Chondrocyte (in vitro differentiated cells): ENCODE measurements around the gene CACNA1S. TPM values are rescaled to one million over a fixed set of nuclear protein-coding genes. Genes with fewer than 3 reads are reported as not detected.

Experiments
- DNase-seq: peaks from one replicate; pipeline ENCODE4 v3.0.0; 2021; ENCODE audit warnings: mixed read lengths, low spot score
- H3K27ac Mint-ChIP-seq: one replicate; pipeline ENCODE4 v1.8.0; 2021; ENCODE audit warnings: mild to moderate bottlenecking, moderate library complexity, mixed read lengths; ENCODE audit not compliant: unreplicated experiment
- H3K27me3 Mint-ChIP-seq: 2 replicates; pipeline ENCODE4 v1.8.0; 2021; ENCODE audit warnings: low read depth, mixed read lengths
- H3K36me3 Mint-ChIP-seq: 2 replicates; pipeline ENCODE4 v1.8.0; 2021; ENCODE audit warnings: low read depth, mixed read lengths
- H3K4me1 Mint-ChIP-seq: 2 replicates; pipeline ENCODE4 v1.8.0; 2021; ENCODE audit warnings: low read depth, mild to moderate bottlenecking, mixed read lengths
- H3K4me3 Mint-ChIP-seq: one replicate; pipeline ENCODE4 v1.8.0; 2021; ENCODE audit warnings: mild to moderate bottlenecking, moderate library complexity, mixed read lengths; ENCODE audit not compliant: unreplicated experiment
- H3K9me3 Mint-ChIP-seq: 2 replicates; pipeline ENCODE4 v1.8.0; 2021; ENCODE audit warnings: low read depth, mixed read lengths
- CTCF ChIP-seq: fragments of 200-600 bp; sonication (generic); IDR thresholded peaks from 2 replicates; pipeline ENCODE4 v1.5.0; 2021; ENCODE audit warnings: antibody characterized with exemption, mild to moderate bottlenecking, moderate library complexity
- total RNA-seq: library from RNA; stranded (reverse); gene quantifications from 3 replicates; pipeline ENCODE4 v1.2.1, GENCODE V29; 2021

CACNA1S gene
- total RNA-seq, 1 donor from 2014 or later: 0.40 TPM

GRCh38 chr1:201051399-201051798 lies 60.8 kb downstream of the CACNA1S start:
- H3K36me3 Mint-ChIP-seq: no peaks in the 10 kb centered on the region
- H3K27me3 Mint-ChIP-seq: peaks cover 12% of the 10 kb centered on the region
- H3K27ac Mint-ChIP-seq: no peak overlapping the region
- peaks cover 43% of the 10 kb centered on the region for H3K4me1 Mint-ChIP-seq
- TF ChIP-seq CTCF: no peak
- H3K9me3 Mint-ChIP-seq: no peaks in the 10 kb centered on the region
- DNase-seq: no peak
- H3K4me3 Mint-ChIP-seq: no peak overlapping the region

- Mint-ChIP-seq H3K4me1 (peaks cover 36% of the 10 kb centered on the region), H3K27me3 (peaks cover 12% of the 10 kb centered on the region), H3K9me3 (no peaks in the 10 kb centered on the region), H3K4me3 (no peak overlapping the region), H3K36me3 (no peaks in the 10 kb centered on the region), H3K27ac (no peak overlapping the region)
- no peak for DNase-seq
- TF ChIP-seq CTCF: no peak
Measured at GRCh38 chr1:201050515-201051277, 61.5 kb downstream of the CACNA1S start.

GRCh38 chr1:201049248-201049831 lies 62.9 kb downstream of the CACNA1S start:
- H3K4me3 Mint-ChIP-seq: no peak overlapping the region
- H3K9me3 Mint-ChIP-seq: no peaks in the 10 kb centered on the region
- TF ChIP-seq CTCF: no peak
- H3K4me1 Mint-ChIP-seq: peaks cover 22% of the 10 kb centered on the region
- no peak for DNase-seq
- peaks cover 15% of the 10 kb centered on the region for H3K27me3 Mint-ChIP-seq
- no peaks in the 10 kb centered on the region for H3K36me3 Mint-ChIP-seq
- H3K27ac Mint-ChIP-seq: no peak overlapping the region

- DNase-seq: no peak
- peaks cover 17% of the 10 kb centered on the region for H3K27me3 Mint-ChIP-seq
- H3K4me1 Mint-ChIP-seq: peaks cover 17% of the 10 kb centered on the region
- no peak overlapping the region for H3K4me3 Mint-ChIP-seq
- H3K36me3 Mint-ChIP-seq: no peaks in the 10 kb centered on the region
- H3K27ac Mint-ChIP-seq: no peak overlapping the region
- no peak for TF ChIP-seq CTCF
- H3K9me3 Mint-ChIP-seq: no peaks in the 10 kb centered on the region
Measured at GRCh38 chr1:201048521-201048920, 63.7 kb downstream of the CACNA1S start.

- no peak overlapping the region for H3K4me3 Mint-ChIP-seq
- H3K9me3 Mint-ChIP-seq: no peaks in the 10 kb centered on the region
- no peaks in the 10 kb centered on the region for H3K36me3 Mint-ChIP-seq
- no peak for TF ChIP-seq CTCF
- no peak overlapping the region for H3K27ac Mint-ChIP-seq
- H3K4me1 Mint-ChIP-seq: peaks cover 4% of the 10 kb centered on the region
- no peak for DNase-seq
- H3K27me3 Mint-ChIP-seq: peaks cover 15% of the 10 kb centered on the region
Measured at GRCh38 chr1:201044119-201044518, 68.1 kb downstream of the CACNA1S start.
